Tibial nerve (tissue), 3 donors: ENCODE data around the gene TAF6.

Source experiments
- CTCF ChIP-seq, 5 experiments: fragments of 200-600 bp in 3 of 5; fragments of 450-650 bp in 2 of 5; sonication (generic) in 3 of 5; IDR thresholded peaks; one replicate each; pipeline ENCODE4 v1.5.1; 2016 to 2019; ENCODE audit warnings: antibody characterized with exemption in 5 of 5, mild to moderate bottlenecking in 3 of 5, moderate library complexity in 2 of 5
- POLR2A ChIP-seq, 2 donors: fragments of 450-650 bp; IDR thresholded peaks; one replicate each; pipeline ENCODE4 v1.6.1; 2017; ENCODE audit warnings: antibody characterized with exemption in 2 of 2, mild to moderate bottlenecking in 2 of 2, moderate library complexity in 2 of 2

- TF ChIP-seq CTCF (IDR thresholded peaks at IDR 0.05) (no peak), POLR2A (IDR thresholded peaks at IDR 0.05) (no peak)
Observed at GRCh38 chr7:100122568-100122967, 3.4 kb upstream of the TAF6 start.
